H1 (cell line): ENCODE results near the gene PTPN12. TPM values are rescaled to one million over a fixed set of nuclear protein-coding genes. Genes with fewer than 3 reads are reported as not detected.

Experiments
- CTCF ChIA-PET: fragments of 300-600 bp; sonication (Branson Sonifier 250); formaldehyde crosslinking; loops from one replicate; lab custom pipeline; 2021; ENCODE audit not compliant: partially characterized antibody; lab: Charles Lee
- POLR2A ChIA-PET: fragments of 300-600 bp; sonication (Branson Sonifier 250); formaldehyde crosslinking; loops from one replicate; lab custom pipeline; 2021; ENCODE audit warnings: inconsistent platforms; ENCODE audit not compliant: partially characterized antibody; lab: Charles Lee
- DNase-seq, 2 experiments: peaks; one replicate each; pipeline versions ENCODE4 v3.0.0 to v3.0.0-alpha.2; 2010 to 2022; ENCODE audit warnings: low spot score in 2 of 2, low read depth in 1 of 2, mixed read lengths in 1 of 2
- FAIRE-seq: peaks from 2 replicates; lab custom pipeline; 2011; peaks lifted over from hg19 to GRCh38; lab: Jason Lieb, UNC
- H2AFZ ChIP-seq: 2 replicates; pipeline ENCODE4 v1.8.1; 2012; ENCODE audit warnings: low read length, inconsistent platforms
- H2AK5ac ChIP-seq: 2 replicates; pipeline ENCODE4 v1.6.1; 2013; ENCODE audit warnings: low read depth, low read length
- H2BK120ac ChIP-seq: replicated peaks from 2 replicates; pipeline ENCODE3; 2013; ENCODE audit warnings: low read depth, low read length, inconsistent platforms
- H2BK12ac ChIP-seq: 2 replicates; pipeline ENCODE4 v1.6.1; 2013; ENCODE audit warnings: low read depth, low read length
- H2BK15ac ChIP-seq: 2 replicates; pipeline ENCODE4 v1.6.1; 2013; ENCODE audit warnings: low read length
- H2BK20ac ChIP-seq: 2 replicates; pipeline ENCODE4 v1.6.1; 2013; ENCODE audit warnings: low read length
- H2BK5ac ChIP-seq: 2 replicates; pipeline ENCODE4 v1.6.1; 2013; ENCODE audit warnings: low read depth, low read length
- H3K14ac ChIP-seq: 2 replicates; pipeline ENCODE4 v1.6.1; 2013; ENCODE audit warnings: inconsistent platforms; ENCODE audit not compliant: insufficient read length
- H3K18ac ChIP-seq: 2 replicates; pipeline ENCODE4 v1.6.1; 2013; ENCODE audit warnings: low read length; ENCODE audit errors: extremely low read depth
- H3K23ac ChIP-seq: 2 replicates; pipeline ENCODE4 v1.6.1; 2013; ENCODE audit warnings: inconsistent platforms; ENCODE audit not compliant: insufficient read length
- H3K23me2 ChIP-seq: 2 replicates; pipeline ENCODE4 v1.6.1; 2013; ENCODE audit warnings: low read depth, low read length
- H3K27ac ChIP-seq: 2 replicates; pipeline ENCODE4 v1.6.1; 2011; ENCODE audit warnings: low read depth, low read length, inconsistent platforms
- H3K27me3 ChIP-seq, 4 experiments: replicated peaks in 1 of 4; 1 replicate in 1 of 4; 2 replicates in 3 of 4; pipeline versions ENCODE4 v1.6.1 to v1.8.1; 2011 to 2013; ENCODE audit warnings: low read length in 3 of 4, mild to moderate bottlenecking in 3 of 4, inconsistent platforms in 2 of 4, mixed read lengths in 2 of 4, moderate library complexity in 1 of 4; ENCODE audit not compliant: control insufficient read depth in 3 of 4, insufficient read depth in 3 of 4; ENCODE audit errors: extremely low read depth in 1 of 4
- H3K36me3 ChIP-seq, 4 experiments: 2 replicates each; pipeline versions ENCODE4 v1.6.1 to v1.8.1; 2011 to 2013; ENCODE audit warnings: mild to moderate bottlenecking in 4 of 4, low read length in 3 of 4, moderate library complexity in 2 of 4, control low read depth in 1 of 4, inconsistent platforms in 1 of 4; ENCODE audit not compliant: insufficient read depth in 4 of 4, control insufficient read depth in 2 of 4
- H3K4ac ChIP-seq: replicated peaks from 2 replicates; pipeline ENCODE3; 2013; ENCODE audit warnings: low read length, low read depth, mixed read lengths, inconsistent platforms; ENCODE audit not compliant: insufficient read length
- H3K4me1 ChIP-seq, 4 experiments: replicated peaks in 1 of 4; 1 replicate in 1 of 4; 2 replicates in 3 of 4; pipeline versions ENCODE4 v1.6.1 to v1.8.1; 2011 to 2013; ENCODE audit warnings: low read length in 3 of 4, inconsistent platforms in 2 of 4, mixed read lengths in 1 of 4; ENCODE audit not compliant: insufficient read depth in 4 of 4, control insufficient read depth in 3 of 4
- H3K4me2 ChIP-seq, 2 experiments: 2 replicates each; pipeline versions ENCODE4 v1.6.1 to v1.8.1; 2011 to 2013; ENCODE audit warnings: low read depth in 2 of 2, low read length in 2 of 2, control low read depth in 1 of 2, inconsistent platforms in 1 of 2, mild to moderate bottlenecking in 1 of 2; ENCODE audit not compliant: insufficient read depth in 1 of 2
- H3K4me3 ChIP-seq, 4 experiments: fragments of 200-600, 300-600 bp in 1 of 4; sonication (generic), shearing (Covaris generic), sonication (Bioruptor Twin) in 1 of 4; 2 replicates each; pipeline versions ENCODE4 v1.5.1 to v1.8.1; 2011 to 2016; ENCODE audit warnings: low read length in 4 of 4, low read depth in 3 of 4, control low read depth in 2 of 4, inconsistent platforms in 2 of 4, mild to moderate bottlenecking in 2 of 4, mixed read lengths in 1 of 4, moderate library complexity in 1 of 4; ENCODE audit not compliant: insufficient read depth in 2 of 4; ENCODE audit errors: extremely low read depth in 1 of 4
- H3K56ac ChIP-seq: replicated peaks from 2 replicates; pipeline ENCODE3; 2013; ENCODE audit warnings: low read depth, mild to moderate bottlenecking, mixed read lengths, low read length, inconsistent platforms; ENCODE audit not compliant: insufficient read length
- H3K79me1 ChIP-seq: 2 replicates; pipeline ENCODE4 v1.6.1; 2013; ENCODE audit warnings: low read depth, low read length, control low read depth
- H3K79me2 ChIP-seq, 2 experiments: 2 replicates each; pipeline versions ENCODE4 v1.6.1 to v1.8.1; 2012 to 2013; ENCODE audit warnings: low read length in 2 of 2, mild to moderate bottlenecking in 2 of 2, inconsistent platforms in 1 of 2; ENCODE audit not compliant: insufficient read depth in 2 of 2, control insufficient read depth in 1 of 2
- H3K9ac ChIP-seq, 4 experiments: replicated peaks in 1 of 4; 1 replicate in 1 of 4; 2 replicates in 3 of 4; pipeline versions ENCODE4 v1.6.1 to v1.8.1; 2011 to 2013; ENCODE audit warnings: low read depth in 3 of 4, low read length in 3 of 4, control low read depth in 2 of 4, mild to moderate bottlenecking in 2 of 4, moderate library complexity in 2 of 4, inconsistent platforms in 1 of 4; ENCODE audit errors: extremely low read depth in 1 of 4
- H3K9me3 ChIP-seq, 2 experiments: 2 replicates each; pipeline versions ENCODE4 v1.6.1 to v1.8.1; 2012 to 2013; ENCODE audit warnings: mild to moderate bottlenecking in 2 of 2, moderate library complexity in 2 of 2, control low read depth in 1 of 2, inconsistent platforms in 1 of 2, low read depth in 1 of 2, low read length in 1 of 2, mixed read lengths in 1 of 2; ENCODE audit not compliant: insufficient read depth in 2 of 2
- H4K20me1 ChIP-seq, 2 experiments: replicated peaks in 1 of 2; 2 replicates each; pipeline versions ENCODE3 to v1.8.1; 2011 to 2013; ENCODE audit warnings: inconsistent platforms in 2 of 2, low read length in 2 of 2, mild to moderate bottlenecking in 1 of 2; ENCODE audit not compliant: insufficient read depth in 2 of 2, control insufficient read depth in 1 of 2
- H4K5ac ChIP-seq: 2 replicates; pipeline ENCODE4 v1.6.1; 2013; ENCODE audit warnings: low read length, low read depth, mixed read lengths, inconsistent platforms; ENCODE audit not compliant: insufficient read length
- H4K8ac ChIP-seq: 2 replicates; pipeline ENCODE4 v1.8.0; 2013; ENCODE audit warnings: mild to moderate bottlenecking, moderate library complexity, low read length, inconsistent platforms; ENCODE audit not compliant: insufficient read depth; ENCODE audit errors: extremely low read depth
- H4K91ac ChIP-seq: replicated peaks from 2 replicates; pipeline ENCODE3; 2013; ENCODE audit warnings: low read length, mixed read lengths, inconsistent platforms; ENCODE audit not compliant: insufficient read length
- BRCA1 ChIP-seq: IDR thresholded peaks from 2 replicates; pipeline ENCODE4 v1.6.1; 2012; ENCODE audit warnings: low read depth, low read length, improper control_type of control experiment
- CBX8 ChIP-seq: fragments of 300-800, 300-1000 bp; sonication (generic); IDR thresholded peaks from 2 replicates; pipeline ENCODE4 v1.7.1; 2016; ENCODE audit warnings: low read depth, low read length, borderline replicate concordance
- CREB1 ChIP-seq: IDR thresholded peaks from 2 replicates; pipeline ENCODE4 v1.6.1; 2012; ENCODE audit warnings: inconsistent platforms
- EGR1 ChIP-seq: IDR thresholded peaks from 2 replicates; pipeline ENCODE4 v1.6.1; 2011; ENCODE audit warnings: low read depth, low read length, borderline replicate concordance
- FOSL1 ChIP-seq: IDR thresholded peaks from 2 replicates; pipeline ENCODE4 v1.6.1; 2011; ENCODE audit warnings: mild to moderate bottlenecking, low read depth, low read length, moderate library complexity; ENCODE audit not compliant: insufficient read depth
- KDM4A ChIP-seq: IDR thresholded peaks from one replicate; pipeline ENCODE4 v1.7.1; 2012; ENCODE audit warnings: low read depth, mild to moderate bottlenecking, moderate library complexity, low read length, inconsistent platforms; ENCODE audit not compliant: severe bottlenecking
- RFX5 ChIP-seq: IDR thresholded peaks from 2 replicates; pipeline ENCODE4 v1.6.1; 2011; ENCODE audit warnings: low read depth, low read length, improper control_type of control experiment, borderline replicate concordance
- TAF7 ChIP-seq: optimal IDR thresholded peaks from 2 replicates; pipeline ENCODE3; 2011; ENCODE audit warnings: low read depth, mild to moderate bottlenecking, inconsistent platforms, low read length, moderate library complexity, borderline replicate concordance
- TEAD4 ChIP-seq: IDR thresholded peaks from 2 replicates; pipeline ENCODE4 v1.6.1; 2012; ENCODE audit warnings: low read depth, low read length, inconsistent platforms, mixed read lengths
- ZNF274 ChIP-seq: IDR thresholded peaks from 2 replicates; pipeline ENCODE4 v1.7.0; 2012; ENCODE audit warnings: low read length, borderline replicate concordance; ENCODE audit errors: extremely low read depth
- WGBS, 2 experiments: shearing (Covaris generic) in 1 of 2; methylation state at CpG; one replicate each; pipeline versions ENCODE4 v1.1.6 to v1.1.7; 2013 to 2015; ENCODE audit warnings: low lambda C conversion rate in 2 of 2, mixed read lengths in 2 of 2, inconsistent platforms in 1 of 2, low coverage in 1 of 2, missing lambda C conversion rate in 1 of 2; ENCODE audit not compliant: insufficient replicate concordance in 2 of 2, insufficient coverage in 1 of 2, insufficient read length in 1 of 2; ENCODE audit errors: extremely low coverage in 1 of 2, missing lambda C conversion rate in 1 of 2; 5-methylcytosine and 5-hydroxymethylcytosine counted together
- polyA plus RNA-seq, 7 experiments: library from polyadenylated mRNA; depleted of rRNA in 3 of 7; stranded (reverse) in 5 of 7; unstranded in 2 of 7; fragments of >200 nt in 5 of 7; fragments of 200-250 nt in 2 of 7; gene quantifications; 1 replicate in 5 of 7; 2 replicates in 1 of 7; 4 replicates in 1 of 7; pipeline versions ENCODE4 v1.2.1 to v1.2.3, GENCODE V29; 2011 to 2013; ENCODE audit warnings: missing spikeins in 2 of 7, mixed read lengths in 2 of 7
- total RNA-seq: library from RNA; stranded (reverse); fragmentation: NEBNext Ultra II Directional; extraction: Animal tissue kit (Norgen Biotek cat#: 25700); gene quantifications from 2 replicates; pipeline ENCODE4 v1.2.1, GENCODE V29; 2021
- TF ChIP-seq, protein P1 (sequence below): IDR thresholded peaks from 2 replicates; pipeline ENCODE4 v1.6.1; 2011; ENCODE audit warnings: low read length, improper control_type of control experiment
- TF ChIP-seq, protein P2 (sequence below): IDR thresholded peaks from 2 replicates; pipeline ENCODE4 v1.6.1; 2011; ENCODE audit warnings: low read depth, mild to moderate bottlenecking, low read length; ENCODE audit not compliant: insufficient read depth

PTPN12 gene
- total and polyA plus RNA-seq, 2 of the 8 experiments (the other 6 are each of a cell fraction or from before 2014, with no cell fraction given) = 39.7 to 132 TPM

- POLR2A ChIA-PET = no interaction called here
- CTCF ChIA-PET = no interaction called here
- H3K4me2 ChIP-seq = no peak overlapping the region
- no peaks in the 10 kb centered on the region for H3K27me3 ChIP-seq
- H3K9me3 ChIP-seq = peaks cover 0 to 12% of the 10 kb centered on the region in 2 experiments; a peak in 1 of 4 replicates
- no peak overlapping the region for H2AK5ac ChIP-seq
- H3K4ac ChIP-seq = no peak overlapping the region
- H3K79me1 ChIP-seq = no peaks in the 10 kb centered on the region
- no peak overlapping the region for H3K4me3 ChIP-seq
- H4K8ac ChIP-seq = no peak overlapping the region
- H3K23ac ChIP-seq = no peak overlapping the region
- H2BK12ac ChIP-seq = no peak overlapping the region
- no peak overlapping the region for H2AFZ ChIP-seq
- no peak overlapping the region for H3K9ac ChIP-seq
- FAIRE-seq = no peak
- no peak overlapping the region for H2BK120ac ChIP-seq
- no peaks in the 10 kb centered on the region for H3K79me2 ChIP-seq
- no peak overlapping the region for H3K27ac ChIP-seq
- H3K56ac ChIP-seq = no peak overlapping the region
- peaks cover 5% of the 10 kb centered on the region; the same call in 1 of the 2 replicates for H3K23me2 ChIP-seq
- no peak overlapping the region for H4K91ac ChIP-seq
- peaks cover 0 to 1% of the 10 kb centered on the region in 2 experiments for H4K20me1 ChIP-seq
- TF ChIP-seq, protein P1, sequence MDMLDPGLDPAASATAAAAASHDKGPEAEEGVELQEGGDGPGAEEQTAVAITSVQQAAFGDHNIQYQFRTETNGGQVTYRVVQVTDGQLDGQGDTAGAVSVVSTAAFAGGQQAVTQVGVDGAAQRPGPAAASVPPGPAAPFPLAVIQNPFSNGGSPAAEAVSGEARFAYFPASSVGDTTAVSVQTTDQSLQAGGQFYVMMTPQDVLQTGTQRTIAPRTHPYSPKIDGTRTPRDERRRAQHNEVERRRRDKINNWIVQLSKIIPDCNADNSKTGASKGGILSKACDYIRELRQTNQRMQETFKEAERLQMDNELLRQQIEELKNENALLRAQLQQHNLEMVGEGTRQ = no peak
- TF ChIP-seq CBX8 (no peak), ZNF274 (no peak), KDM4A (no peak), RFX5 (no peak), FOSL1 (no peak), BRCA1 (no peak), TAF7 (no peak), TEAD4 (no peak), CREB1 (no peak), EGR1 (no peak)
- TF ChIP-seq, protein P2, sequence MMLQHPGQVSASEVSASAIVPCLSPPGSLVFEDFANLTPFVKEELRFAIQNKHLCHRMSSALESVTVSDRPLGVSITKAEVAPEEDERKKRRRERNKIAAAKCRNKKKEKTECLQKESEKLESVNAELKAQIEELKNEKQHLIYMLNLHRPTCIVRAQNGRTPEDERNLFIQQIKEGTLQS = no peak
- H2BK15ac ChIP-seq = no peak overlapping the region
- H3K14ac ChIP-seq = no peak overlapping the region
- WGBS, 2 experiments = 80% methylated on average over 5 of the region's 5 CpGs; no CpG with 5 or more reads in 1 of the 2 experiments
- H2BK20ac ChIP-seq = no peak overlapping the region
- no peak overlapping the region for H2BK5ac ChIP-seq
- no peaks in the 10 kb centered on the region for H3K36me3 ChIP-seq
- H3K18ac ChIP-seq = no peak overlapping the region
- H4K5ac ChIP-seq = no peak overlapping the region
- no peak for DNase-seq
- no peaks in the 10 kb centered on the region for H3K4me1 ChIP-seq
These were observed 4.8 kb upstream of the PTPN12 start for GRCh38 chr7:77532247-77532646.
